Mesendoderm (in vitro differentiated cells): ENCODE results near the gene TMEM235.

Experiments
- DNase-seq: peaks from one replicate; pipeline ENCODE4 v3.0.0; 2013
- H2AK5ac ChIP-seq: 2 replicates; pipeline ENCODE4 v1.6.1; 2013; ENCODE audit warnings: low read length, inconsistent platforms
- H2BK120ac ChIP-seq: 2 replicates; pipeline ENCODE4 v1.6.1; 2013; ENCODE audit warnings: low read depth, mild to moderate bottlenecking, low read length, moderate library complexity, mixed read lengths
- H2BK15ac ChIP-seq: replicated peaks from 2 replicates; pipeline ENCODE4 v1.6.1; 2013; ENCODE audit warnings: low read depth, mild to moderate bottlenecking, moderate library complexity
- H2BK5ac ChIP-seq: 2 replicates; pipeline ENCODE4 v1.6.1; 2013; ENCODE audit warnings: low read length, inconsistent platforms
- H3K18ac ChIP-seq: 2 replicates; pipeline ENCODE4 v1.6.1; 2013; ENCODE audit warnings: mild to moderate bottlenecking, low read length, mixed read lengths
- H3K23ac ChIP-seq: one replicate; pipeline ENCODE4 v1.6.1; 2013; ENCODE audit warnings: low read length
- H3K27ac ChIP-seq: 2 replicates; pipeline ENCODE4 v1.5.1; 2013; ENCODE audit warnings: low read depth, mild to moderate bottlenecking, inconsistent platforms, low read length, moderate library complexity
- H3K27me3 ChIP-seq: 2 replicates; pipeline ENCODE4 v1.6.1; 2013; ENCODE audit warnings: low read length, control low read depth, mild to moderate bottlenecking, inconsistent platforms; ENCODE audit not compliant: insufficient read depth, poor library complexity
- H3K36me3 ChIP-seq: 2 replicates; pipeline ENCODE4 v1.6.1; 2013; ENCODE audit warnings: low read length, inconsistent platforms; ENCODE audit not compliant: control insufficient read depth, insufficient read depth
- H3K4ac ChIP-seq: one replicate; pipeline ENCODE4 v1.6.1; 2013; ENCODE audit warnings: low read depth, mild to moderate bottlenecking, low read length, moderate library complexity
- H3K4me1 ChIP-seq: 2 replicates; pipeline ENCODE4 v1.6.1; 2013; ENCODE audit warnings: low read depth, low read length, inconsistent platforms; ENCODE audit not compliant: control insufficient read depth
- H3K4me2 ChIP-seq: 2 replicates; pipeline ENCODE4 v1.6.1; 2013; ENCODE audit warnings: low read length
- H3K4me3 ChIP-seq: 2 replicates; pipeline ENCODE4 v1.5.1; 2013; ENCODE audit warnings: mild to moderate bottlenecking, low read length
- H3K56ac ChIP-seq: one replicate; pipeline ENCODE4 v1.6.1; 2013; ENCODE audit warnings: low read length
- H3K79me1 ChIP-seq: 2 replicates; pipeline ENCODE4 v1.6.1; 2013; ENCODE audit warnings: low read length, inconsistent platforms
- H3K79me2 ChIP-seq: 2 replicates; pipeline ENCODE4 v1.6.1; 2013; ENCODE audit warnings: mild to moderate bottlenecking, low read length; ENCODE audit not compliant: control insufficient read depth, insufficient read depth
- H3K9ac ChIP-seq: 2 replicates; pipeline ENCODE4 v1.6.1; 2013; ENCODE audit warnings: low read length, inconsistent platforms
- H4K5ac ChIP-seq: one replicate; pipeline ENCODE4 v1.6.1; 2013; ENCODE audit warnings: low read length
- H4K8ac ChIP-seq: one replicate; pipeline ENCODE4 v1.6.1; 2013; ENCODE audit warnings: low read depth, mild to moderate bottlenecking, control low read depth, low read length, moderate library complexity
- WGBS: extraction: QIAGEN DNeasy Blood & Tissue Kit; methylation state at CpG from one replicate; pipeline ENCODE4 v1.1.7; 2013; ENCODE audit warnings: low lambda C conversion rate, missing lambda C conversion rate; ENCODE audit not compliant: insufficient coverage; ENCODE audit errors: extremely low coverage; 5-methylcytosine and 5-hydroxymethylcytosine counted together

Gene TMEM235

DNA sequence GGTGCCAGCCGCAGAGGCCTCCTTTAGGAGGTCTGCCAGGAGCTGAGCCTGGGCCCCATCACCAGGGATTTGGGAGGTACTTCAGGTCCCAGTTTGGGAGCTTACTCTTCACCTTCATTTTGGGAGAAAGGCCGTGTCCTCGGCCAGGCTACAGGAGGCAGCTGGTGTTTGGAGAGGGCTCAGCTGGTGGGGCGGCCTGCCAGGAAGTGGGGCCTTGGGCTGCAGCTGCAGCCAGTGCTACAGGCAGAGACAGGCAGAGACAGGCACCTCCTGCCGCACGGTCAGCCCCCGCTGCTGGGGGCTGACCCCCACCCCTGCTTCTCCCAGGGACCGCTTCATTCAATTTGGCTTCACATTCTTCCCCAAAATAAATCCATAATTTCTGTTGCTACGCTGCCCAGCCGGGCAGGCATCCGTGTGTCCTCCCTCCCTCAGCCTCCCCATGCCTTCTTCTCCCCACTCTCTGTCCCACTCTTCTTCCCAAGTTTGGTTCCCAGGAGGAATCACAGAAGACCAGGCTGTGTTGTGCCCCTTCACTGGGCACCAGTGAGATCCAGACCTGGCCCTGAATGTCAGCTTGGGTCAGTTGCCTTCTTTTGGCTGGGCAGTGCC lies 6.1 kb downstream of the TMEM235 start:
- H3K27ac ChIP-seq, result no peak overlapping the region

GRCh38 chr17:78238823-78239488 lies 7.5 kb downstream of the TMEM235 start:
- no peak overlapping the region for H2AK5ac ChIP-seq
- no peak overlapping the region for H3K4me3 ChIP-seq
- H3K4me1 ChIP-seq, result no peaks in the 10 kb centered on the region
- no peak for DNase-seq
- H3K79me1 ChIP-seq, result no peaks in the 10 kb centered on the region
- H3K4ac ChIP-seq, result no peak overlapping the region
- H3K9ac ChIP-seq, result no peak overlapping the region
- no peak overlapping the region for H2BK120ac ChIP-seq
- no peak overlapping the region for H3K23ac ChIP-seq
- H3K56ac ChIP-seq, result no peak overlapping the region
- no CpG with 5 or more reads among the region's 20 CpGs for WGBS
- no peak overlapping the region for H3K18ac ChIP-seq
- H3K4me2 ChIP-seq, result no peak overlapping the region
- no peak overlapping the region for H4K5ac ChIP-seq
- H3K27me3 ChIP-seq, result no peaks in the 10 kb centered on the region
- no peak overlapping the region for H4K8ac ChIP-seq
- H2BK5ac ChIP-seq, result no peak overlapping the region
- H3K36me3 ChIP-seq, result no peaks in the 10 kb centered on the region
- no peak overlapping the region for H3K27ac ChIP-seq
- no peaks in the 10 kb centered on the region for H3K79me2 ChIP-seq
- H2BK15ac ChIP-seq, result no peak overlapping the region

More for the DNA sequence above, 6.1 kb downstream of the TMEM235 start:
- H3K18ac ChIP-seq, result no peak overlapping the region
- no peaks in the 10 kb centered on the region for H3K79me1 ChIP-seq
- H3K4ac ChIP-seq, result no peak overlapping the region
- no peak overlapping the region for H2BK120ac ChIP-seq
- no peak overlapping the region for H2BK15ac ChIP-seq
- H2BK5ac ChIP-seq, result no peak overlapping the region
- no peak overlapping the region for H3K9ac ChIP-seq
- no peaks in the 10 kb centered on the region for H3K79me2 ChIP-seq
- no peaks in the 10 kb centered on the region for H3K27me3 ChIP-seq
- no peak overlapping the region for H3K4me2 ChIP-seq
- no peaks in the 10 kb centered on the region for H3K36me3 ChIP-seq
- H4K8ac ChIP-seq, result no peak overlapping the region
- no peak for DNase-seq
- no CpG with 5 or more reads among the region's 11 CpGs for WGBS
- H2AK5ac ChIP-seq, result no peak overlapping the region
- no peak overlapping the region for H3K56ac ChIP-seq
- no peak overlapping the region for H4K5ac ChIP-seq
- H3K4me3 ChIP-seq, result no peak overlapping the region
- no peaks in the 10 kb centered on the region for H3K4me1 ChIP-seq
- no peak overlapping the region for H3K23ac ChIP-seq

DNA sequence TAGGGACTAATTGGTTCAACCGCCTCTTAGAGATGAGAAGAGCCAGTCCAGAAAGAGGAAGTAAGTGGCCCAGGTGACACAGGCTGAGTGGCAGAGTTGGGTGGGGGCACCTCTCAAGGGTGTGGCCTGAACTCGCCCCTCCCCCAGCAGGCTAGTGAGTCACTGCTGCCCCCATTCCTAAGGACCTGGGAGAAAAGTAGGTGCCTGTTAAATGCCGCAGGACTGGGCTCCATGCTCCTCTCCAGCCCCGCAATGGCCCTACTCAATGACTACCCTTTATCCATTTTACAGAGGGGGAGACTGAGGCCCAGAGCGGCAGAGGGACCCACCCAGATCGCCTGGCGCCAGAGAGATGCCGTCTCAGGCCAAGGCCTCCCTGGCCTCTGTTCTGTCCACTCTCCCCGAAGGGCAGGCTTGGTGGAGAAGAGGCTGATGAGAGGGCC lies 8.1 kb downstream of the TMEM235 start:
- H3K23ac ChIP-seq, result no peak overlapping the region
- no peak overlapping the region for H2BK15ac ChIP-seq
- no peak overlapping the region for H3K27ac ChIP-seq
- H3K4me1 ChIP-seq, result no peaks in the 10 kb centered on the region
- H3K4ac ChIP-seq, result no peak overlapping the region
- H3K18ac ChIP-seq, result no peak overlapping the region
- no peaks in the 10 kb centered on the region for H3K79me2 ChIP-seq
- H3K4me2 ChIP-seq, result no peak overlapping the region
- no peak overlapping the region for H2BK5ac ChIP-seq
- no peak overlapping the region for H3K9ac ChIP-seq
- H2BK120ac ChIP-seq, result no peak overlapping the region
- DNase-seq, result no peak
- no peaks in the 10 kb centered on the region for H3K36me3 ChIP-seq
- no peak overlapping the region for H3K56ac ChIP-seq
- no peak overlapping the region for H3K4me3 ChIP-seq
- H4K8ac ChIP-seq, result no peak overlapping the region
- H2AK5ac ChIP-seq, result no peak overlapping the region
- no peaks in the 10 kb centered on the region for H3K27me3 ChIP-seq
- no peak overlapping the region for H4K5ac ChIP-seq
- WGBS, result no CpG with 5 or more reads among the region's 9 CpGs
- H3K79me1 ChIP-seq, result no peaks in the 10 kb centered on the region

DNA sequence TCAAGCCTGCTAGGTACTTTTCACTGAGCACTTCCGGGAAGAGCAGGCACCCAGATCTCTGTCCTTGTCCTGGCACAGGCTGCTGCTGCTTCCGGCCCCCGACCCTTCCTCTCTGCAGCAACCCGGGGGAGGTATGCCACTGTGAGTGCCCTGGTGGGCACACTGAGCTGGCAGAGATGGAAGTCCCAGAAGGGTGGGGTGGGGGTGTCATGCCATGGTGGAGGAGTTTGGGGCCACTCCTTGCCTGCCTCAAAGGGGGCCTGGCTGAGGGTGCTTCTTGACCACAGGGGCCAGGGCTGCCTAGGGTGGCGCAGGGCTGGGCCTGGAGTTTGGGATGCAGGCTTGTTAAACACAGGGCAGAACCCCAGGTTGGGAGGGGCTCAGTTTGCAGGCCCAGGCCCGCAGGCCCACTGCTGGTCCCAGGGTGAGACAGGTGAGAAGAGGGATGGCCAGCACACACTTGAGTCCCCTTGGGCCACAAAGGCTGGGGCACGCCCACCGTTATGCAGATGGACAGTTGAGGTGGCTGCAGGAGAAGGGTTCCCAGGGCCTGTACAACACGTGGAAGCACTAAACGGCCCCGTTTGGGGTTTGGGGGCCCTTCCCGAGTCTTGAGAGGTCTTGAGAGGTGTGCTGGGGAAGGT lies 8.7 kb downstream of the TMEM235 start:
- no peak overlapping the region for H2BK15ac ChIP-seq
- H3K9ac ChIP-seq, result no peak overlapping the region
- WGBS, result no CpG with 5 or more reads among the region's 12 CpGs
- H3K56ac ChIP-seq, result no peak overlapping the region
- no peak overlapping the region for H3K23ac ChIP-seq
- no peak for DNase-seq
- no peak overlapping the region for H4K5ac ChIP-seq
- H4K8ac ChIP-seq, result no peak overlapping the region
- no peaks in the 10 kb centered on the region for H3K79me2 ChIP-seq
- H3K4ac ChIP-seq, result no peak overlapping the region
- no peak overlapping the region for H2AK5ac ChIP-seq
- no peak overlapping the region for H3K4me2 ChIP-seq
- H2BK120ac ChIP-seq, result no peak overlapping the region
- H3K4me3 ChIP-seq, result no peak overlapping the region
- H2BK5ac ChIP-seq, result no peak overlapping the region
- no peak overlapping the region for H3K27ac ChIP-seq
- no peak overlapping the region for H3K18ac ChIP-seq
- no peaks in the 10 kb centered on the region for H3K4me1 ChIP-seq
- H3K27me3 ChIP-seq, result no peaks in the 10 kb centered on the region
- H3K36me3 ChIP-seq, result no peaks in the 10 kb centered on the region
- no peaks in the 10 kb centered on the region for H3K79me1 ChIP-seq

DNA sequence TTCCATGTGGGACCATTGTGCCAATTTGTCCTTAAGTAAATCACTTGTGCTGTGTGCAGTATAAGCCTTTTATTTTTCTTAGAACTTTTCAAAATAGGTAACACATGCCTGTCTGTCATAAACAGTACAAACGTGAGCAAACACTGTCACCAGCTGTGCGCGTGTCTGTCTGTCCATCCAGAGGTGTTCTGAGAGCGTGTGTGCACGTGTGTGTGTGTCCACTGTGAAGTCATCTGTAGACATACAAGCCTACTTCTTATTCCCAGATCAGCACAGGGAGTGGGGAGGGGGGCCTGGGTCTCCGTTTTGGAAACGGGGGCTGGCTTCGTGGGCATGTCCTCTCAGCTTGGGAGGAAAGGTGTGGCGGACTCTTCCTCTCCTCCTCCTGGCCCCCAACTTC lies 9.4 kb downstream of the TMEM235 start:
- no CpG with 5 or more reads among the region's 9 CpGs for WGBS
- Histone ChIP-seq H3K23ac (no peak overlapping the region), H2BK120ac (no peak overlapping the region), H2BK5ac (no peak overlapping the region), H3K18ac (no peak overlapping the region), H3K27ac (no peak overlapping the region), H3K4ac (no peak overlapping the region), H2AK5ac (no peak overlapping the region), H2BK15ac (no peak overlapping the region), H3K9ac (no peak overlapping the region), H3K4me3 (no peak overlapping the region), H3K36me3 (no peaks in the 10 kb centered on the region), H4K5ac (no peak overlapping the region), H3K79me2 (no peaks in the 10 kb centered on the region), H3K79me1 (no peaks in the 10 kb centered on the region), H3K4me1 (no peaks in the 10 kb centered on the region), H3K27me3 (no peaks in the 10 kb centered on the region), H4K8ac (no peak overlapping the region), H3K56ac (no peak overlapping the region), H3K4me2 (no peak overlapping the region)
- no peak for DNase-seq
